HepG2 (cell line): ENCODE measurements around the gene ZNF394. TPM values are rescaled to one million over a fixed set of nuclear protein-coding genes. Genes with fewer than 3 reads are reported as not detected.

Experiments used
- ETV6 ChIP-seq: sonication (generic); formaldehyde crosslinking; conservative IDR thresholded peaks from 2 replicates; pipeline ENCODE4 v1.4.0; 2020; ENCODE audit warnings: missing genetic modification reagents
- KDM5A ChIP-seq: fragments of 200-600 bp; sonication (generic); IDR thresholded peaks from 2 replicates; pipeline ENCODE4 v1.7.0; 2018; ENCODE audit warnings: antibody characterized with exemption, mild to moderate bottlenecking, low read length, borderline replicate concordance
- MIER3 ChIP-seq: IDR thresholded peaks from 2 replicates; pipeline ENCODE4 v1.6.1; 2016; ENCODE audit warnings: missing compliant biosample characterization, borderline replicate concordance
- NBN ChIP-seq: fragments of 450-650 bp; conservative IDR thresholded peaks from 2 replicates; pipeline ENCODE4 v1.6.1; 2017
- SRY ChIP-seq: sonication (generic); formaldehyde crosslinking; IDR thresholded peaks from 2 replicates; pipeline ENCODE4 v1.8.0; 2022; ENCODE audit warnings: mild to moderate bottlenecking, missing genetic modification reagents
- U2AF1 ChIP-seq: fragments of 200-400 bp; formaldehyde crosslinking; optimal IDR thresholded peaks from 2 replicates; pipeline ENCODE3; 2017; ENCODE audit warnings: mild to moderate bottlenecking, low read depth, low read length
- ZEB1 ChIP-seq: IDR thresholded peaks from 2 replicates; pipeline ENCODE4 v1.6.1; 2012; ENCODE audit warnings: mild to moderate bottlenecking, low read depth, inconsistent platforms; ENCODE audit not compliant: insufficient replicate concordance
- ZFP90 ChIP-seq: sonication (generic); formaldehyde crosslinking; IDR thresholded peaks from 2 replicates; pipeline ENCODE4 v1.8.0; 2022; ENCODE audit warnings: missing genetic modification reagents, mild to moderate bottlenecking, inconsistent platforms, borderline replicate concordance
- ZNF570 ChIP-seq: sonication (generic); formaldehyde crosslinking; IDR thresholded peaks from 2 replicates; pipeline ENCODE4 v1.4.0; 2020; ENCODE audit warnings: mild to moderate bottlenecking, missing genetic modification reagents, borderline replicate concordance
- ZNF790 ChIP-seq: sonication (generic); formaldehyde crosslinking; IDR thresholded peaks from 2 replicates; pipeline ENCODE4 v1.8.0; 2022; ENCODE audit warnings: missing genetic modification reagents, mild to moderate bottlenecking, borderline replicate concordance
- ZNF841 ChIP-seq: sonication (generic); formaldehyde crosslinking; IDR thresholded peaks from 2 replicates; pipeline ENCODE4 v1.8.1; 2023; ENCODE audit warnings: missing genetic modification reagents, borderline replicate concordance
- ZSCAN12 ChIP-seq: sonication (generic); formaldehyde crosslinking; IDR thresholded peaks from 2 replicates; pipeline ENCODE4 v1.9.0; 2021; ENCODE audit warnings: mild to moderate bottlenecking, missing genetic modification reagents
- polyA plus RNA-seq, 8 experiments: library from polyadenylated mRNA; depleted of rRNA in 3 of 8; stranded (reverse) in 7 of 8; unstranded in 1 of 8; fragments of >200 nt; fragmentation: Illumina TruSeq in 4 of 8; extraction: Trizol in 4 of 8; gene quantifications; 2 replicates each; pipeline versions ENCODE4 v1.2.1 to v1.2.3, GENCODE V29; 2011 to 2016; ENCODE audit warnings: low read depth in 4 of 8, missing spikeins in 1 of 8, mixed read lengths in 1 of 8; ENCODE audit not compliant: insufficient read depth in 1 of 8
- total RNA-seq, 5 experiments: library from RNA; depleted of rRNA; stranded (reverse); fragments of >200 nt; fragmentation: Illumina TruSeq; extraction: Trizol; gene quantifications; 2 replicates each; pipeline ENCODE4 v1.2.3, GENCODE V29; 2016; ENCODE audit warnings: low read depth in 1 of 5
- TF ChIP-seq, protein P1 (sequence below): sonication (generic); formaldehyde crosslinking; IDR thresholded peaks from 2 replicates; pipeline ENCODE4 v1.5.1; 2020; ENCODE audit warnings: mild to moderate bottlenecking, missing genetic modification reagents, moderate library complexity
- TF ChIP-seq, protein P2 (sequence below): sonication (generic); formaldehyde crosslinking; IDR thresholded peaks from 2 replicates; pipeline ENCODE4 v1.4.0; 2020; ENCODE audit warnings: low read depth, mild to moderate bottlenecking, missing genetic modification reagents
- TF ChIP-seq, protein P3 (sequence below): IDR thresholded peaks from 2 replicates; pipeline ENCODE4 v1.4.0; 2020; ENCODE audit warnings: mild to moderate bottlenecking, missing genetic modification reagents
- TF ChIP-seq, protein P4 (sequence below): sonication (generic); formaldehyde crosslinking; IDR thresholded peaks from 2 replicates; pipeline ENCODE4 v1.5.0; 2020; ENCODE audit warnings: mild to moderate bottlenecking, missing genetic modification reagents, moderate library complexity

Gene ZNF394
- total and polyA plus RNA-seq, 2 of the 13 experiments (the other 11 are each of a cell fraction or from before 2014, with no cell fraction given), result 7.8 to 19.6 TPM

DNA sequence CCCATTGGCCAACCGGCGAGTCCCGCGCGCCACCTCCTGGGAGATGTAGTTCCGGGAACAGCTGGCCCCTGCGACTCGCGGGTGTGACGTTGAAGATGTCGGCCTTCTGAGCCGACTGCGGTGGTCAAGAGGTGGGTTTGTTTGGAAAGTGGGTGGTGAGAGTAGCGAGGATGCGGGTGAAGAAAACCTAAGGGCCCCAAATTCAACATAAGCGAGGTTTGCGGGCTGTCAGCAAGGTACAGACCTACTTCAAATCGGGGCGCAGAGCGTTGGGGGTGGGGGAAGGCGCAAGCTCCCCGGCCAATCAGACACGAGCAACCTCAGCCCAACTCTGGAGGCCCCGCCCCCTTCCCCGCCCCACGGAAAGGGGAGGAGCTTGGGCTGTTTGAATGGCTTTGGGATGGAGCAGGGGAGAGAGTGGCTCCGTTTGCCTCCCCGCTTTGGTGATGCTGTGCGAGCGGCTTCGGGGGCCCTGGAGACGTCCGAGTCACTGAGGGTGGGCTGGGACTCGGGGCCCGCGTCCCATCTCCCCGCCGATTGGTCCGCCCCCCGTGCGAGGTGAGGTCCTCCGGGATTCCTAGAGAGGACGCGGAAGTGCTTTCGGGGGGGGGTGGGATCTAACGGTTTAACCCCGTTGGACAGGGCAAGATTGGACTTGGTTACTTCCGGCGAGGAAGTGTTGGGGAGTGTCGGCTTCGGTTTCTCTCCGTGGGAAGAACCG, 4.7 kb upstream of the ZNF394 start, which contains the start of gene ZKSCAN5 (continued):
- TF ChIP-seq, protein P1, sequence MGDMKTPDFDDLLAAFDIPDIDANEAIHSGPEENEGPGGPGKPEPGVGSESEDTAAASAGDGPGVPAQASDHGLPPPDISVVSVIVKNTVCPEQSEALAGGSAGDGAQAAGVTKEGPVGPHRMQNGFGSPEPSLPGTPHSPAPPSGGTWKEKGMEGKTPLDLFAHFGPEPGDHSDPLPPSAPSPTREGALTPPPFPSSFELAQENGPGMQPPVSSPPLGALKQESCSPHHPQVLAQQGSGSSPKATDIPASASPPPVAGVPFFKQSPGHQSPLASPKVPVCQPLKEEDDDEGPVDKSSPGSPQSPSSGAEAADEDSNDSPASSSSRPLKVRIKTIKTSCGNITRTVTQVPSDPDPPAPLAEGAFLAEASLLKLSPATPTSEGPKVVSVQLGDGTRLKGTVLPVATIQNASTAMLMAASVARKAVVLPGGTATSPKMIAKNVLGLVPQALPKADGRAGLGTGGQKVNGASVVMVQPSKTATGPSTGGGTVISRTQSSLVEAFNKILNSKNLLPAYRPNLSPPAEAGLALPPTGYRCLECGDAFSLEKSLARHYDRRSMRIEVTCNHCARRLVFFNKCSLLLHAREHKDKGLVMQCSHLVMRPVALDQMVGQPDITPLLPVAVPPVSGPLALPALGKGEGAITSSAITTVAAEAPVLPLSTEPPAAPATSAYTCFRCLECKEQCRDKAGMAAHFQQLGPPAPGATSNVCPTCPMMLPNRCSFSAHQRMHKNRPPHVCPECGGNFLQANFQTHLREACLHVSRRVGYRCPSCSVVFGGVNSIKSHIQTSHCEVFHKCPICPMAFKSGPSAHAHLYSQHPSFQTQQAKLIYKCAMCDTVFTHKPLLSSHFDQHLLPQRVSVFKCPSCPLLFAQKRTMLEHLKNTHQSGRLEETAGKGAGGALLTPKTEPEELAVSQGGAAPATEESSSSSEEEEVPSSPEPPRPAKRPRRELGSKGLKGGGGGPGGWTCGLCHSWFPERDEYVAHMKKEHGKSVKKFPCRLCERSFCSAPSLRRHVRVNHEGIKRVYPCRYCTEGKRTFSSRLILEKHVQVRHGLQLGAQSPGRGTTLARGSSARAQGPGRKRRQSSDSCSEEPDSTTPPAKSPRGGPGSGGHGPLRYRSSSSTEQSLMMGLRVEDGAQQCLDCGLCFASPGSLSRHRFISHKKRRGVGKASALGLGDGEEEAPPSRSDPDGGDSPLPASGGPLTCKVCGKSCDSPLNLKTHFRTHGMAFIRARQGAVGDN (CRISPR knock-in tag), result peak; percentile 65
- TF ChIP-seq KDM5A (peak; percentile 90), ZNF841 (no peak), ZNF790 (no peak), MIER3 (CRISPR knock-in tag) (peak; percentile 20; the same call in 1 of the 2 replicates), ZSCAN12 (no peak), SRY (no peak), ZNF570 (CRISPR knock-in tag) (no peak), ZEB1 (peak; percentile 46), ZFP90 (CRISPR knock-in tag) (peak; percentile 48; the same call in 1 of the 2 replicates), ETV6 (CRISPR knock-in tag) (no peak), NBN (no peak), U2AF1 (peak; percentile 95)
- TF ChIP-seq, protein P2, sequence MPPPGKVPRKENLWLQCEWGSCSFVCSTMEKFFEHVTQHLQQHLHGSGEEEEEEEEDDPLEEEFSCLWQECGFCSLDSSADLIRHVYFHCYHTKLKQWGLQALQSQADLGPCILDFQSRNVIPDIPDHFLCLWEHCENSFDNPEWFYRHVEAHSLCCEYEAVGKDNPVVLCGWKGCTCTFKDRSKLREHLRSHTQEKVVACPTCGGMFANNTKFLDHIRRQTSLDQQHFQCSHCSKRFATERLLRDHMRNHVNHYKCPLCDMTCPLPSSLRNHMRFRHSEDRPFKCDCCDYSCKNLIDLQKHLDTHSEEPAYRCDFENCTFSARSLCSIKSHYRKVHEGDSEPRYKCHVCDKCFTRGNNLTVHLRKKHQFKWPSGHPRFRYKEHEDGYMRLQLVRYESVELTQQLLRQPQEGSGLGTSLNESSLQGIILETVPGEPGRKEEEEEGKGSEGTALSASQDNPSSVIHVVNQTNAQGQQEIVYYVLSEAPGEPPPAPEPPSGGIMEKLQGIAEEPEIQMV (CRISPR knock-in tag), result no peak
- TF ChIP-seq, protein P3, sequence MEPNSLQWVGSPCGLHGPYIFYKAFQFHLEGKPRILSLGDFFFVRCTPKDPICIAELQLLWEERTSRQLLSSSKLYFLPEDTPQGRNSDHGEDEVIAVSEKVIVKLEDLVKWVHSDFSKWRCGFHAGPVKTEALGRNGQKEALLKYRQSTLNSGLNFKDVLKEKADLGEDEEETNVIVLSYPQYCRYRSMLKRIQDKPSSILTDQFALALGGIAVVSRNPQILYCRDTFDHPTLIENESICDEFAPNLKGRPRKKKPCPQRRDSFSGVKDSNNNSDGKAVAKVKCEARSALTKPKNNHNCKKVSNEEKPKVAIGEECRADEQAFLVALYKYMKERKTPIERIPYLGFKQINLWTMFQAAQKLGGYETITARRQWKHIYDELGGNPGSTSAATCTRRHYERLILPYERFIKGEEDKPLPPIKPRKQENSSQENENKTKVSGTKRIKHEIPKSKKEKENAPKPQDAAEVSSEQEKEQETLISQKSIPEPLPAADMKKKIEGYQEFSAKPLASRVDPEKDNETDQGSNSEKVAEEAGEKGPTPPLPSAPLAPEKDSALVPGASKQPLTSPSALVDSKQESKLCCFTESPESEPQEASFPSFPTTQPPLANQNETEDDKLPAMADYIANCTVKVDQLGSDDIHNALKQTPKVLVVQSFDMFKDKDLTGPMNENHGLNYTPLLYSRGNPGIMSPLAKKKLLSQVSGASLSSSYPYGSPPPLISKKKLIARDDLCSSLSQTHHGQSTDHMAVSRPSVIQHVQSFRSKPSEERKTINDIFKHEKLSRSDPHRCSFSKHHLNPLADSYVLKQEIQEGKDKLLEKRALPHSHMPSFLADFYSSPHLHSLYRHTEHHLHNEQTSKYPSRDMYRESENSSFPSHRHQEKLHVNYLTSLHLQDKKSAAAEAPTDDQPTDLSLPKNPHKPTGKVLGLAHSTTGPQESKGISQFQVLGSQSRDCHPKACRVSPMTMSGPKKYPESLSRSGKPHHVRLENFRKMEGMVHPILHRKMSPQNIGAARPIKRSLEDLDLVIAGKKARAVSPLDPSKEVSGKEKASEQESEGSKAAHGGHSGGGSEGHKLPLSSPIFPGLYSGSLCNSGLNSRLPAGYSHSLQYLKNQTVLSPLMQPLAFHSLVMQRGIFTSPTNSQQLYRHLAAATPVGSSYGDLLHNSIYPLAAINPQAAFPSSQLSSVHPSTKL (CRISPR knock-in tag), result no peak
- TF ChIP-seq, protein P4, sequence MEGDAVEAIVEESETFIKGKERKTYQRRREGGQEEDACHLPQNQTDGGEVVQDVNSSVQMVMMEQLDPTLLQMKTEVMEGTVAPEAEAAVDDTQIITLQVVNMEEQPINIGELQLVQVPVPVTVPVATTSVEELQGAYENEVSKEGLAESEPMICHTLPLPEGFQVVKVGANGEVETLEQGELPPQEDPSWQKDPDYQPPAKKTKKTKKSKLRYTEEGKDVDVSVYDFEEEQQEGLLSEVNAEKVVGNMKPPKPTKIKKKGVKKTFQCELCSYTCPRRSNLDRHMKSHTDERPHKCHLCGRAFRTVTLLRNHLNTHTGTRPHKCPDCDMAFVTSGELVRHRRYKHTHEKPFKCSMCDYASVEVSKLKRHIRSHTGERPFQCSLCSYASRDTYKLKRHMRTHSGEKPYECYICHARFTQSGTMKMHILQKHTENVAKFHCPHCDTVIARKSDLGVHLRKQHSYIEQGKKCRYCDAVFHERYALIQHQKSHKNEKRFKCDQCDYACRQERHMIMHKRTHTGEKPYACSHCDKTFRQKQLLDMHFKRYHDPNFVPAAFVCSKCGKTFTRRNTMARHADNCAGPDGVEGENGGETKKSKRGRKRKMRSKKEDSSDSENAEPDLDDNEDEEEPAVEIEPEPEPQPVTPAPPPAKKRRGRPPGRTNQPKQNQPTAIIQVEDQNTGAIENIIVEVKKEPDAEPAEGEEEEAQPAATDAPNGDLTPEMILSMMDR (CRISPR knock-in tag), result no peak; the same call in 1 of the 2 replicates
